ENCODE measurements around the gene ATXN10. TPM values are rescaled to one million over a fixed set of nuclear protein-coding genes. Genes with fewer than 3 reads are reported as not detected.

Gene ATXN10
- total and polyA plus RNA-seq, 2 of the 8 experiments (the other 6 are each of a cell fraction or from before 2014, with no cell fraction given), result 134 to 210 TPM

GRCh38 chr22:45840483-45840882 lies 168.8 kb downstream of the ATXN10 start (continued):
- TF ChIP-seq SIN3A (conservative IDR thresholded peaks at IDR 0.05 in 1 of 2, IDR thresholded peaks at IDR 0.05 in 1 of 2; ENCODE audit: low read depth in 1 of 2, low read length in 2 of 2), result no peak
- no peak for TF ChIP-seq CREB1 (IDR thresholded peaks at IDR 0.05)
- no peak for TF ChIP-seq TBP (IDR thresholded peaks at IDR 0.05; ENCODE audit: low read depth, low read length)

All from H1 (cell line).